NCI-H524 (cell line): ENCODE results near the gene DEPDC5.

ENCODE experiments used
- DNase-seq, 2 experiments: peaks; one replicate each; lab custom pipeline; 2025; lab: John Stamatoyannopoulos, UW

Gene DEPDC5

DNA sequence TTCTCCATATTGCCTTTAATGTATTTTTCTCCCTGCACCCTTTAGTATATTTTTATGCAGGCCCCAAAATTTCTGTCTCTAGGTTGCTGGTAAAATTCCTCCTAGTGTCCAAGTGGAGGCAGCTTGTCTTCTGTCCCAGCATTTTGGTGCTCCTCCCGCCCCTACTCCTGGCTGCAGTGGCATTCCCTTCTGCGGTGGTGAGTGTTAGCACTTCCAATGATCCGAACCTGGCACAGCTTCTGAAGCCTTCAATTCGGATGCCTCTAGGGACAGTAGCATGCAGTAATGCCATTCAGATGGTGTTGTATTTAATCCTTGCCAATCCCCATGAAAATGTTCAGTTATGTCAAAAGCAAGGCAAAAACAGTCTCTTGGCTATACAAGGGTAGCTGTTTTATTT lies 196.4 kb downstream of the DEPDC5 start:
- no peak for DNase-seq

DNA sequence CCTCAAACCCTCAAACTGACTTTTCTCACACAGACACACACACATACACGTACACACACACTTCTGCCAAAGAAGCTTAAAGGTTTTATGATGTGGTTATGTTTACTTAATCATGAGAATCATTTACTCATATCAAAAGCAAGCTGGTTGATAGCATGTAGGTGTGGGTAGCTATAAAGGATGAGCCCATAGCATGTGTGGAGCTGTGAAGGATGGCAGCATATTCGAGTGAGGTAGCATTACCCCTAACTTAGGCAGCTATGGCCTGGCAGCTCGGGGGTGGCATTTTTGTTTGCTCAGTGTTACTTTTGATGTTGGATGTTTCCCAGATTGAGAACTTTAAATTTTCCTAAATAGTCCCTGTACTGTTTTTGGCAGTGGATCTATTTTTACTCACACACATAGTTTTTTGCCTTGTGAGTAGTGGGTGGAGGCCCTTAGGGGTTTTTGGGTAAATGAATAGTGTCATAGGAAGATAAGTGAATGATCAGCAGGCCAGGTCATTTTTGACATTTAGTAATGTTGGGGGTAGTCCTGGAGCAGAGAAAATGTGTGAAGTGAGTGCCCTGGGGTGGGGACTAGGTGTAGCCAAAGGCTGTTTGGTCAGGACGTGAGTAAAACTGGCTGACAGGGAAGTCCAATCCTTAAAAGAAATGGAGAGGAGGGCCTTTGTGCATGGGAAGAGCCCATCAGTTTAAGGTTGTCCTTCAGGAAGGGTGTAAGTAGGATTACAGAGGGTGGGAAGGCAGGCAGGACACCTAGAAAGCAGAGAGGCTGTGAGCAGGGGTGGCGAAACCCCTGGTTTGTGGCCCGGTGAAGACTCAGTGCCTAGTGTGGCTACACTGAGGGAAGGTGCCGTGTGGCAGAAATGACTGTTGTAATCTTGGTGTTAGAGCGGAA lies 197.6 kb downstream of the DEPDC5 start:
- no peak for DNase-seq

DNA sequence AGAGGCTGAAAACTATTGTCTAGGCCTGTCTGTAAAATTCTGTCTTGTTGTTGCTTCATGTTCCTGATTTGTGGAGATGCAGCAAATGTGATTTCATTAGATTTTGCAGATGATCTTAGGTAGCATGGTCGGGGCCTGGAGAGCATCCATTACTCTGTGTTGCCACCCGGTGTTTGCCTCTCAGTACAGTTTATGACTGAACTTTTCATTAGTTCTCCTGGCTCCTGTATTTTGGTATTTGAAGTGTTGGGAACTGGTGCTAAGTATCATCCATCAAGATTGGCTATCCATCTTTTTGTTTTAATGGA lies 198.2 kb downstream of the DEPDC5 start:
- no peak for DNase-seq

DNA sequence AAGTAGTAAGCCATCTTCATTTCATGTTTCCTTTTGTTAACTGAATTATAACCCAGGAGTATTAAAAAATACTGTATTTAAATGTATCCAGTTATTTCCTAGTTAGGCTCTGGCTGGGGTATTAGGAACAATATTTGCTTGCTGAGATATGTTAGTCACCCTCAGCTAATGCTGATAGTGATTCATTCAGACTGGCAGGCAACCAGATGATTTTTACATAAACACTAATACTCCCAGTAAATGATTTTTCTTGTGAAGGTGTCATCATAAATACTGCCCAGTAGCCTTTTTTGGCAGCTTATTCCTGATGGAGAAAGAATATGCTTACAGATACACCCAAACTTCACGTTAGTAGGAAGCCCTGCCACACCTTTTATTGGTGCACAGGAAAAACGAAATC lies 198.7 kb downstream of the DEPDC5 start:
- DNase-seq = no peak

DNA sequence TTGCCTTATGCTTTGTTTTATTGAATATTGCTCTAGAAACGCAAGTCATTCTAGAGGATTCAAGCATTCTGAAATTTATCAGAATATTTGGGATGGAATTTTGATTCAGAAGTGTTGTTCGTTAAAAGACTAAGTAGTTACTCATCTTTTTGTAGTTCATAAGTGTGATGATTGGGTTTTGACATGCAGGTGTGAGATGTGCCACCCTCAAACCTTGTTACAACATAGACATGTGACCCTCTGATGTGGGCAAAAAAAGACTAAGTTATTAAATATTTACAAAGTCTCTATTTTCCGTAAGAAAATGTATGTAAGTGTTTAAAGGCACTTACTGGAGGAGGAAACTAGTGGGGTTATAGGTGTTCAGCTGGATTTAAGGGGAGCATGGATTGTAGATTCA lies 199.4 kb downstream of the DEPDC5 start:
- DNase-seq = no peak

DNA sequence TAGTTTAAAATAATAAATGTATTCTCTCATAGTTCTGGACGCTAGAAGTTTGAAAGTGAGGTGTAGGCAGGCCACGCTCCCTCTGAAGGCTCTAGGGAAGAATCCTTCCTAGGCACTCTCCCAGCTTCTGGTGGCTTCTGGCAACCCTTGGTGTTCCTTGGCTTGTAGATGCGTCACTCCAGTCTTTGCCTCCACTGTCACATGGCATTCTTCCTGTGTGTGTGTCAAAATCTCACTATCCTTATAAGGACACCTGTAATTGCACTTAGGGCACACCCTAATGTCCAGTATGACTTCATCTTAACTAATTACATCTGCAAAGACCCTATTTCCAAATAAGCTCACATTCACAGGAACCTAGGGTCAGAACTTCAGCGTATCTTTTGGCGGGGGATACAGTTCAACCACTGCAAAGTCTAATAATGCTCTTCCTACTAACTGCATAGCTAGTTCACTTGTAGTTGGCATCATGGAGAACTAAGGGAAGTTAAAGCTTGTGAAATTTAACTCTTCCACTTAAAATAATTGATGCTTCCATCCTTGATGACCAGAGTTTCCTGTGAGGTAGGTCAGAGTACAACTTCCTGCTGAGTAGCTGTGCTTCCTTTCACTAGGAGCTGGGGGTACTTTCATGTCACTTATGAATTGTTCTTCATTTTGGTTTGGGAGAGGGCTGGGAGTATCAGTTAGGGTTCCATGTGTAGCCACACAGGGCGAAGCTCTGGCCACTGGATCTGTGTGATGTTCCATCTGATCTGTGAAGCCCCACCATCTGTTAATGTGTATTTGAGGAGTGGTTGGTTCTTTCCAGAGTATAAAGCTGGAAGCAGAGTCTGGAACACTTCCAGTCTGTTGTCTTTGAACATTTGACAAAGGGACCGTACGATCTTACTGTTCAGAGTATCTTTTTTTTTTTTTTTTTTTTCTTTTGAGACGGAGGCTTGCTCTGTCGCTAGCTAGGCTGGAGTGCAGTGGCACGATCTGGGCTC lies 201.0 kb downstream of the DEPDC5 start:
- peak in 1 of 2 experiments; percentile 11 for DNase-seq

DNA sequence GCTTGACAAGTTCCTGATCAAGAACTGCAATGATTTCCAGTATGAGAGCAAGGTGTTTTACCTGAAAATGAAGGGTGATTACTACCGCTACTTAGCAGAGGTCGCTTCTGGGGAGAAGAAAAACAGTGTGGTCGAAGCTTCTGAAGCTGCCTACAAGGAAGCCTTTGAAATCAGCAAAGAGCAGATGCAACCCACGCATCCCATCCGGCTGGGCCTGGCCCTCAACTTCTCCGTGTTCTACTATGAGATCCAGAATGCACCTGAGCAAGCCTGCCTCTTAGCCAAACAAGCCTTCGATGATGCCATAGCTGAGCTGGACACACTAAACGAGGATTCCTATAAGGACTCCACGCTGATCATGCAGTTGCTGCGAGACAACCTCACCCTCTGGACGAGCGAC lies 202.5 kb downstream of the DEPDC5 start:
- DNase-seq = no peak
